T-cell (primary cell): Measurements from ENCODE around the gene FOXK2. TPM values are rescaled to one million over a fixed set of nuclear protein-coding genes. Genes with fewer than 3 reads are reported as not detected.

Experiments
- ATAC-seq, 4 experiments: fragments of 200-7000 bp in 3 of 4; fragments of 150-1000 bp in 1 of 4; cut with Tn5 transposase; replicated peaks in 1 of 4; 1 replicate in 3 of 4; 2 replicates in 1 of 4; pipeline ENCODE4 v1.10.0; 2021; ENCODE audit warnings: moderate library complexity in 3 of 4, mild to moderate bottlenecking in 2 of 4, moderate number of reproducible peaks in 1 of 4
- CTCF ChIA-PET, 2 donors: fragments of 300-600 bp; sonication (Branson Sonifier 250); formaldehyde crosslinking; loops; one replicate each; lab custom pipeline; 2022; ENCODE audit warnings: antibody characterized with exemption in 2 of 2; lab: Charles Lee
- POLR2A ChIA-PET, 2 donors: fragments of 300-600 bp; sonication (Branson Sonifier 250); formaldehyde crosslinking; loops; one replicate each; lab custom pipeline; 2022; ENCODE audit warnings: antibody characterized with exemption in 2 of 2; lab: Charles Lee
- DNase-seq, 35 experiments: peaks; one replicate each; pipeline versions ENCODE4 v3.0.0 to v3.0.0-alpha.2; 2013 to 2023
- H3K27ac ChIP-seq: one replicate; pipeline ENCODE4 v1.5.1; 2013; ENCODE audit warnings: low read length
- H3K27me3 ChIP-seq, 2 experiments: replicated peaks in 1 of 2; 1 replicate in 1 of 2; 2 replicates in 1 of 2; pipeline versions ENCODE4 v1.6.1 to v1.7.0; 2013; ENCODE audit warnings: low read length in 1 of 2, mixed read lengths in 1 of 2; ENCODE audit not compliant: control insufficient read depth in 2 of 2, insufficient read depth in 2 of 2; ENCODE audit errors: extremely low read depth in 1 of 2
- H3K36me3 ChIP-seq, 2 donors: 1 replicate in 1 of 2; 2 replicates in 1 of 2; pipeline versions ENCODE4 v1.6.1 to v1.7.0; 2013; ENCODE audit warnings: low read length in 1 of 2; ENCODE audit not compliant: control insufficient read depth in 2 of 2, insufficient read depth in 1 of 2; ENCODE audit errors: extremely low read depth in 1 of 2
- H3K4me1 ChIP-seq, 2 experiments: 1 replicate in 1 of 2; 2 replicates in 1 of 2; pipeline versions ENCODE4 v1.6.1 to v1.7.0; 2013; ENCODE audit warnings: low read length in 2 of 2, mixed read lengths in 1 of 2; ENCODE audit not compliant: insufficient read depth in 2 of 2, control insufficient read depth in 1 of 2; ENCODE audit errors: extremely low read depth in 1 of 2
- H3K4me3 ChIP-seq, 2 donors: 1 replicate in 1 of 2; 2 replicates in 1 of 2; pipeline versions ENCODE4 v1.5.1 to v1.7.0; 2013; ENCODE audit warnings: mild to moderate bottlenecking in 2 of 2, low read length in 1 of 2, moderate library complexity in 1 of 2; ENCODE audit not compliant: control insufficient read depth in 1 of 2; ENCODE audit errors: extremely low read depth in 1 of 2
- H3K9me3 ChIP-seq: 2 replicates; pipeline ENCODE4 v1.7.0; 2013
- H3K27ac Mint-ChIP-seq, 2 donors: one replicate each; pipeline ENCODE4 v1.8.0; 2020 to 2021; ENCODE audit warnings: mild to moderate bottlenecking in 2 of 2, mixed read lengths in 2 of 2
- H3K27me3 Mint-ChIP-seq, 2 donors: one replicate each; pipeline ENCODE4 v1.8.0; 2021 to 2022; ENCODE audit warnings: mixed read lengths in 2 of 2
- H3K36me3 Mint-ChIP-seq: one replicate; pipeline ENCODE4 v1.8.0; 2021; ENCODE audit warnings: mixed read lengths
- H3K4me1 Mint-ChIP-seq, 3 donors: one replicate each; pipeline ENCODE4 v1.8.0; 2020 to 2022; ENCODE audit warnings: mixed read lengths in 3 of 3, mild to moderate bottlenecking in 1 of 3
- H3K4me3 Mint-ChIP-seq, 3 donors: one replicate each; pipeline ENCODE4 v1.8.0; 2020 to 2022; ENCODE audit warnings: mild to moderate bottlenecking in 3 of 3, mixed read lengths in 3 of 3, moderate library complexity in 3 of 3
- H3K9me3 Mint-ChIP-seq, 3 donors: one replicate each; pipeline ENCODE4 v1.8.0; 2020 to 2022; ENCODE audit warnings: mixed read lengths in 3 of 3
- WGBS: methylation state at CpG from one replicate; pipeline ENCODE4 v1.1.5; 2013; ENCODE audit warnings: missing lambda C conversion rate; ENCODE audit not compliant: insufficient coverage; 5-methylcytosine and 5-hydroxymethylcytosine counted together
- total RNA-seq, 35 experiments: library from RNA in 6 of 35; stranded (reverse) in 6 of 35; fragments of 120-200 nt in 1 of 35; gene quantifications; one replicate each; pipeline versions ENCODE4 v1.2.1 to v1.2.4 and lab custom pipeline; 2013 to 2026

The FOXK2 gene
- total RNA-seq, 5 donors from 2014 or later (not counting 1 experiment from before 2014, with no cell fraction given) = 45.8 to 65.5 (median 61.9) TPM

- DNase-seq = peak; percentile 74 to 94 (median 85)
- Mint-ChIP-seq H3K27me3 (no peaks in the 10 kb centered on the region), H3K4me1 (peaks cover 32 to 40% (median 36%) of the 10 kb centered on the region in 3 donors), H3K9me3 (no peaks in the 10 kb centered on the region), H3K36me3 (peaks cover 5% of the 10 kb centered on the region), H3K4me3 (peak within 1 kb of the TSS; percentile 80 to 84 (median 82)), H3K27ac (peak within 1 kb of the TSS; percentile 66 to 77)
- Histone ChIP-seq H3K27ac (peak within 1 kb of the TSS; percentile 81), H3K4me3 (peak within 1 kb of the TSS; percentile 69 to 79), H3K27me3 (no peaks in the 10 kb centered on the region), H3K4me1 (peaks cover 2 to 30% of the 10 kb centered on the region in 2 experiments), H3K9me3 (no peaks in the 10 kb centered on the region), H3K36me3 (peaks cover 3 to 15% of the 10 kb centered on the region in 2 donors)
- ChIA-PET POLR2A (no interaction called here), CTCF (no interaction called here)
- ATAC-seq = peak; percentile 90 to 92 (median 90)
- under 1% methylated on average over 37 of the region's 67 CpGs for WGBS
Measured at GRCh38 chr17:82648165-82648668, 128.7 kb downstream of the FOXK2 start, which contains the start of gene WDR45B. WDR45B (minus strand) TSS chr17:82648444; CDS start chr17:82648340, 104 bp downstream.

GRCh38 chr17:82648742-82649331 is 129.3 kb downstream of the FOXK2 start:
- H3K27me3 ChIP-seq = no peaks in the 10 kb centered on the region
- Mint-ChIP-seq H3K36me3 (peaks cover 3% of the 10 kb centered on the region), H3K4me3 (peak overlapping the region; percentile 37 to 84 (median 61)), H3K4me1 (peaks cover 31 to 40% (median 35%) of the 10 kb centered on the region in 3 donors), H3K27ac (peak overlapping the region in 1 of 2 donors; percentile 76), H3K9me3 (no peaks in the 10 kb centered on the region), H3K27me3 (no peaks in the 10 kb centered on the region)
- H3K4me1 ChIP-seq = peaks cover 2 to 30% of the 10 kb centered on the region in 2 experiments
- no peak overlapping the region for H3K27ac ChIP-seq
- peak; percentile 5 to 36 (median 24) for ATAC-seq
- H3K36me3 ChIP-seq = peaks cover 0 to 9% of the 10 kb centered on the region in 2 donors
- ChIA-PET POLR2A (no interaction called here), CTCF (no interaction called here)
- peak in 11 of 35 experiments; percentile 19 to 46 (median 35) for DNase-seq
- WGBS = no CpG with 5 or more reads among the region's 37 CpGs
- H3K9me3 ChIP-seq = no peaks in the 10 kb centered on the region
- peak overlapping the region in 1 of 2 donors; percentile 31 for H3K4me3 ChIP-seq

GRCh38 chr17:82649501-82650261 is 130.1 kb downstream of the FOXK2 start:
- no peaks in the 10 kb centered on the region for H3K9me3 ChIP-seq
- DNase-seq (peak in 1 of 35 experiments; percentile 18), ATAC-seq (no peak)
- H3K4me1 ChIP-seq = peaks cover 2 to 30% of the 10 kb centered on the region in 2 experiments
- H3K27ac Mint-ChIP-seq = peak overlapping the region; percentile 53 to 79
- peaks cover 0 to under 1% of the 10 kb centered on the region in 2 donors for H3K36me3 ChIP-seq
- no peaks in the 10 kb centered on the region for H3K27me3 ChIP-seq
- no peaks in the 10 kb centered on the region for H3K9me3 Mint-ChIP-seq
- 96% methylated on average over 13 of the region's 22 CpGs for WGBS
- H3K27me3 Mint-ChIP-seq = no peaks in the 10 kb centered on the region
- POLR2A ChIA-PET = no interaction called here
- CTCF ChIA-PET = no interaction called here
- H3K36me3 Mint-ChIP-seq = no peaks in the 10 kb centered on the region
- peak overlapping the region in 2 of 3 donors; percentile 62 to 64 for H3K4me3 Mint-ChIP-seq
- no peak overlapping the region for H3K4me3 ChIP-seq
- no peak overlapping the region for H3K27ac ChIP-seq
- peaks cover 22 to 34% (median 27%) of the 10 kb centered on the region in 3 donors for H3K4me1 Mint-ChIP-seq

- peaks cover 15 to 24% (median 19%) of the 10 kb centered on the region in 3 donors for H3K4me1 Mint-ChIP-seq
- no peaks in the 10 kb centered on the region for H3K27me3 Mint-ChIP-seq
- CTCF ChIA-PET = no interaction called here
- Histone ChIP-seq H3K36me3 (no peaks in the 10 kb centered on the region), H3K27me3 (no peaks in the 10 kb centered on the region), H3K4me3 (no peak overlapping the region), H3K27ac (no peak overlapping the region), H3K9me3 (no peaks in the 10 kb centered on the region), H3K4me1 (peaks cover 2 to 24% of the 10 kb centered on the region in 2 experiments)
- no peaks in the 10 kb centered on the region for H3K9me3 Mint-ChIP-seq
- H3K36me3 Mint-ChIP-seq = no peaks in the 10 kb centered on the region
- 94% methylated on average over 4 of the region's 10 CpGs for WGBS
- H3K27ac Mint-ChIP-seq = peak overlapping the region; percentile 30 to 72
- no peak for ATAC-seq
- DNase-seq = peak in 1 of 35 experiments; percentile 13
- no peak overlapping the region for H3K4me3 Mint-ChIP-seq
- POLR2A ChIA-PET = no interaction called here
Measured at GRCh38 chr17:82650723-82651122, 131.2 kb downstream of the FOXK2 start.

- Histone ChIP-seq H3K4me1 (peaks cover 0 to 5% of the 10 kb centered on the region in 2 experiments), H3K4me3 (no peak overlapping the region), H3K27ac (no peak overlapping the region), H3K36me3 (no peaks in the 10 kb centered on the region), H3K27me3 (no peaks in the 10 kb centered on the region), H3K9me3 (no peaks in the 10 kb centered on the region)
- H3K36me3 Mint-ChIP-seq = peaks cover 7% of the 10 kb centered on the region
- CTCF ChIA-PET = interaction anchor here in 1 of 2 donors (0.6 kb wide), 1 partner anchor 439 kb away, joined by 6 read pairs; no protein-coding TSS in a partner anchor
- ATAC-seq (no peak), DNase-seq (no peak)
- no peak overlapping the region for H3K4me3 Mint-ChIP-seq
- H3K4me1 Mint-ChIP-seq = peaks cover 0 to 11% (median 2%) of the 10 kb centered on the region in 3 donors
- 89% methylated on average over 21 of the region's 30 CpGs for whole genome bisulfite sequencing
- no peaks in the 10 kb centered on the region for H3K9me3 Mint-ChIP-seq
- no peak overlapping the region for H3K27ac Mint-ChIP-seq
- no peaks in the 10 kb centered on the region for H3K27me3 Mint-ChIP-seq
- POLR2A ChIA-PET = no interaction called here
Measured at GRCh38 chr17:82653651-82654528, 134.4 kb downstream of the FOXK2 start.
